ENCODE results near the gene THSD4. TPM values are rescaled to one million over a fixed set of nuclear protein-coding genes. Genes with fewer than 3 reads are reported as not detected.
"Not testable (repeated sequence)": the region's sequence is repeated elsewhere in the genome, so short reads cannot be mapped to it uniquely, and the experiment has no call there.

Gene THSD4
- total RNA-seq, 2 experiments from 2014 or later: not detected

- peaks cover 5% of the 10 kb centered on the region for H3K27me3 Mint-ChIP-seq
- H3K4me3 Mint-ChIP-seq: no peak overlapping the region
- intact Hi-C loops (cut with micrococcal nuclease): no loop called here
Observed at GRCh38 chr15:71723344-71723743, 608.1 kb downstream of the THSD4 start.

GRCh38 chr15:71725207-71725955 is 610.1 kb downstream of the THSD4 start:
- H3K27me3 Mint-ChIP-seq; intact Hi-C loops (cut with micrococcal nuclease); H3K27ac Mint-ChIP-seq; H3K9me3 Mint-ChIP-seq; H3K4me1 Mint-ChIP-seq (ENCODE audit: low read depth); H3K4me3 Mint-ChIP-seq; POLR2A ChIA-PET; DNase-seq; H3K36me3 Mint-ChIP-seq; CTCF ChIA-PET: not testable (repeated sequence)

More at GRCh38 chr15:71723344-71723743, 608.1 kb downstream of the THSD4 start:
- Mint-ChIP-seq H3K27ac (no peak overlapping the region), H3K36me3 (no peaks in the 10 kb centered on the region), H3K4me1 (ENCODE audit: low read depth) (no peaks in the 10 kb centered on the region), H3K9me3 (no peaks in the 10 kb centered on the region)
- DNase-seq: no peak
- CTCF ChIA-PET: interaction anchor here (1.4 kb wide), 1 partner anchor 337 kb away, joined by 6 read pairs; no protein-coding TSS in a partner anchor
- POLR2A ChIA-PET: no interaction called here

DNA sequence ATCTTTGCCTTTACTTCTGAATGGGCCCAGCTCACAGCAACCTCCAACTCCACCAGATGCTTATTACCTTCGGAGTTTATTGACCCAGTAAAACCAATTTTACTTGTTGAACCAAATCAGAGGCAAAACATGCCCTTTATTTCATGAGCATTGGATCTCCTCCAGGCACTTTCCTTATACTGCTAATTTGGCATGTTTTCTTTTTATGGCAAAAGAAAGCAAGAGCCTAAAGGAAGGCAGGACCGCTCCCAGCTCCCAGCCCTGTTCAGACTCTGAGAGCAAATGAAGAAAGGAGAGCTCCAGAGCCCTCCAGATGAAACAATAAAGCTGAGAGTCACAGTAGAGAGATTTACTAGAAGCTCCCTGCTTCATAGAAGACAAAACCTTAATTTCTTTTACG is 613.6 kb downstream of the THSD4 start:
- ChIA-PET POLR2A (no interaction called here), CTCF (interaction anchor here (1.5 to 3.0 kb wide), 3 partner anchors 15 to 342 kb away, joined by 4 to 15 read pairs (median 10); no protein-coding TSS in a partner anchor)
- no peaks in the 10 kb centered on the region for H3K9me3 Mint-ChIP-seq
- no peaks in the 10 kb centered on the region for H3K4me1 Mint-ChIP-seq (ENCODE audit: low read depth)
- intact Hi-C loops (cut with micrococcal nuclease): no loop called here
- no peak for DNase-seq
- no peak overlapping the region for H3K4me3 Mint-ChIP-seq
- H3K36me3 Mint-ChIP-seq: no peaks in the 10 kb centered on the region
- H3K27ac Mint-ChIP-seq: no peak overlapping the region
- H3K27me3 Mint-ChIP-seq: peaks cover 3% of the 10 kb centered on the region

- DNase-seq: no peak
- H3K27ac Mint-ChIP-seq: no peak overlapping the region
- intact Hi-C loops (cut with micrococcal nuclease): no loop called here
- peaks cover 5% of the 10 kb centered on the region for H3K27me3 Mint-ChIP-seq
- ChIA-PET CTCF (interaction anchor here (1.3 to 3.0 kb wide), 4 partner anchors 12 to 342 kb away, joined by 3 to 15 read pairs (median 7); no protein-coding TSS in a partner anchor), POLR2A (no interaction called here)
- H3K4me3 Mint-ChIP-seq: no peak overlapping the region
- no peaks in the 10 kb centered on the region for H3K9me3 Mint-ChIP-seq
- no peaks in the 10 kb centered on the region for H3K4me1 Mint-ChIP-seq (ENCODE audit: low read depth)
- H3K36me3 Mint-ChIP-seq: no peaks in the 10 kb centered on the region
Observed at GRCh38 chr15:71729319-71729718, 614.0 kb downstream of the THSD4 start.

GRCh38 chr15:71730277-71731144 is 615.2 kb downstream of the THSD4 start:
- no peaks in the 10 kb centered on the region for H3K36me3 Mint-ChIP-seq
- no peaks in the 10 kb centered on the region for H3K4me1 Mint-ChIP-seq (ENCODE audit: low read depth)
- no peak overlapping the region for H3K4me3 Mint-ChIP-seq
- POLR2A ChIA-PET: no interaction called here
- DNase-seq: peak; percentile 30
- H3K27ac Mint-ChIP-seq: no peak overlapping the region
- H3K27me3 Mint-ChIP-seq: peaks cover 5% of the 10 kb centered on the region
- CTCF ChIA-PET: interaction anchor here (1.0 to 3.0 kb wide), 8 partner anchors 9 to 344 kb away, joined by 3 to 15 read pairs (median 4); no protein-coding TSS in a partner anchor
- intact Hi-C loops (cut with micrococcal nuclease): loop anchor here (2.0 to 5.0 kb wide), 2 partner anchors 153 to 282 kb away; no protein-coding TSS in a partner anchor
- H3K9me3 Mint-ChIP-seq: no peaks in the 10 kb centered on the region

GRCh38 chr15:71732636-71733035 is 617.4 kb downstream of the THSD4 start:
- no peaks in the 10 kb centered on the region for H3K4me1 Mint-ChIP-seq (ENCODE audit: low read depth)
- no peak overlapping the region for H3K27ac Mint-ChIP-seq
- no peaks in the 10 kb centered on the region for H3K9me3 Mint-ChIP-seq
- no peak for DNase-seq
- no peaks in the 10 kb centered on the region for H3K36me3 Mint-ChIP-seq
- ChIA-PET CTCF (interaction anchor here (0.9 to 1.2 kb wide), 2 partner anchors 11 to 157 kb away, joined by 3 to 6 read pairs; no protein-coding TSS in a partner anchor), POLR2A (no interaction called here)
- H3K4me3 Mint-ChIP-seq: no peak overlapping the region
- peaks cover 5% of the 10 kb centered on the region for H3K27me3 Mint-ChIP-seq
- intact Hi-C loops (cut with micrococcal nuclease): loop anchor here (5.0 kb wide), 1 partner anchor 155 kb away; no protein-coding TSS in a partner anchor

DNA sequence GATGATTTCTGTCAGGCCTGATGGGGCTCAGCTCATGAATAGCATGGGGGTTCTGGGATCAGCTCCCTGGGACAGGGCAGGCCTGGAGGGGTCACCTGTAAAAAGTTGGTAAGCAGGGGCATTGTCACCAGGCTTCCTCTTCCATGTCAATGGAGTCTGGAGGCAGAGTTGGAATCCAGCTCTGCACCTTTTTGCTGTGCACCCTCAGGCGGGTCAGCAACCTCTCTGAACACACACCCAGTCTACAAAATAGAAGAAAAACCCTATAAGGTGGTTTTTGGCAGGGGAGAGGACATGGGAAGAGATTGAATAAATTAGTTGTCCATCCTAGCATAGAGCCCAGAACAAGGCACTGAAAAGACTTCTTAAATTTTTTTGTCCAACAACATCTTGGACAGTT is 617.9 kb downstream of the THSD4 start:
- POLR2A ChIA-PET: no interaction called here
- intact Hi-C loops (cut with micrococcal nuclease): loop anchor here (5.0 kb wide), 1 partner anchor 156 kb away; no protein-coding TSS in a partner anchor
- DNase-seq: no peak
- Mint-ChIP-seq H3K36me3 (no peaks in the 10 kb centered on the region), H3K27me3 (peaks cover 5% of the 10 kb centered on the region), H3K27ac (no peak overlapping the region), H3K9me3 (no peaks in the 10 kb centered on the region), H3K4me1 (ENCODE audit: low read depth) (no peaks in the 10 kb centered on the region), H3K4me3 (no peak overlapping the region)
- CTCF ChIA-PET: interaction anchor here (0.9 kb wide), 1 partner anchor 157 kb away, joined by 3 read pairs; no protein-coding TSS in a partner anchor

DNA sequence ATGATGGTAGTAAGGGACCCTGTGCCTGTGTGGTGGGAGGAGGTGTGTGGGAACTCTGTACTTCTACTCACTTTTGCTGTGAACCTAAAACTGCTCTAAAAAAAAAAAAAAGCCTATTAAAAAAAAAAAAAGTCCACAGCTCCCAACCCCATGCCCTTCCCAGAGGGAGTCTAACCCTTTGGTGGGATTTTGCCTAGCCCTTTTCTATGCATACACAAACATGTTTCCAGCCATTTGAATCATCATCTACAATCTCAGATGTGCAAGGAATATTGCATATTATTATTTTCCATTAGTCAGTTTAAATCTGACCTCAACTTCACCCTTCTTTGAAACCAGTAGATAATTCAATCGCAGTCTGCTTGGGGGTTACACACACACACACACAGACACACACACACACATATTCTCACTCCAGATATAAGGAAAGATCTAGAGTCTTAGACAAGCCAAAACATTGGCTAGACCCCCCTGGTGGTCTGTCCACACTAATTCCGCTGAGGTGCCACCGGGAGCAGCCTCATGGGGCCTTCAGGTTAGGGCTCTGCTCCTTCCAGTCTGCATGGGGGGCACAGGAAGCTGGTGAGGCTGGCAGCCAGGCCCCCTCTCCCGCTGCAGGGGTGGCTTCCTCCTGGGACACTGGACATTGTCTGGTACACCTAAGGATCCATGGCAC is 619.6 kb downstream of the THSD4 start:
- Mint-ChIP-seq H3K36me3 (no peaks in the 10 kb centered on the region), H3K27ac (no peak overlapping the region), H3K4me3 (no peak overlapping the region), H3K27me3 (peaks cover 5% of the 10 kb centered on the region), H3K9me3 (no peaks in the 10 kb centered on the region), H3K4me1 (ENCODE audit: low read depth) (no peaks in the 10 kb centered on the region)
- intact Hi-C loops (cut with micrococcal nuclease): loop anchor here (5.0 kb wide), 1 partner anchor 158 kb away; no protein-coding TSS in a partner anchor
- no peak for DNase-seq
- ChIA-PET POLR2A (no interaction called here), CTCF (no interaction called here)

- intact Hi-C loops (cut with micrococcal nuclease): no loop called here
- H3K9me3 Mint-ChIP-seq: no peaks in the 10 kb centered on the region
- no peak for DNase-seq
- peaks cover 5% of the 10 kb centered on the region for H3K27me3 Mint-ChIP-seq
- no peaks in the 10 kb centered on the region for H3K36me3 Mint-ChIP-seq
- no peak overlapping the region for H3K27ac Mint-ChIP-seq
- H3K4me1 Mint-ChIP-seq (ENCODE audit: low read depth): no peaks in the 10 kb centered on the region
- no peak overlapping the region for H3K4me3 Mint-ChIP-seq
- ChIA-PET POLR2A (no interaction called here), CTCF (no interaction called here)
Observed at GRCh38 chr15:71735385-71735757, 620.1 kb downstream of the THSD4 start.

DNA sequence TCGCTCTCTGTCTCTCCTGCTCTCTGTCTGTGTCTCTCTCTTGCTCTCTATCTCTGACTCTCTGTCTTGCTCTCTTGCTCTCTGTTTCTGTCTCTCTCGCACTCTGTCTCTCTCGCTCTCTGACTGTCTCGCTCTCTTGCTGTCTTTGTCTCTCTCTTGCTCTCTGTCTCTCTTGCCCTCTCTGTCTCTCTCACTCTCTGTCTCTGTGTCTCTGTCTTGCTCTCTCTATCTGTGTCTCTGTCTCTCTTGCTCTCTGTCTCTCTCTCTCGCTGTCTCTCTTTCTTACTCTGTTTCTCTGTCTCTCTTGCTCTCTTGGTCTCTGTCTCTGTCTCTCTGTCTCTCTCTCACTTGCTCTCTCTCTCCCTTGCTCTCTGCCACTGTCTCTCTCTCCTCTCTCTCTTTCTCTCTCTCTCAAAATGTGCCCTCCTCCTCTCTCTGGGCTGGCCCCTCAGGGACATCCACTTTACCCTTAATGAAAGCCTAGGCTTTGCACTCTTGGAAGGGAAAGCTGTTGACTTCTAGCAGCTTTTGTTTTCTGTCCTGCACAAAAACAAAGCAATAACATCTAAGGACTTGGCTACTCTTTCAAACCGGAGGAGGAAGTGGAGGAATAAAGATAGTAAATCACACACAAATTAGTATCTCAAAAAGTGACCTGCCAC is 621.1 kb downstream of the THSD4 start:
- CTCF ChIA-PET: no interaction called here
- Mint-ChIP-seq H3K36me3 (no peaks in the 10 kb centered on the region), H3K27me3 (peaks cover 4% of the 10 kb centered on the region), H3K4me3 (no peak overlapping the region), H3K4me1 (ENCODE audit: low read depth) (no peaks in the 10 kb centered on the region), H3K9me3 (no peaks in the 10 kb centered on the region), H3K27ac (no peak overlapping the region)
- intact Hi-C loops (cut with micrococcal nuclease): no loop called here
- POLR2A ChIA-PET: no interaction called here
- DNase-seq: no peak

DNA sequence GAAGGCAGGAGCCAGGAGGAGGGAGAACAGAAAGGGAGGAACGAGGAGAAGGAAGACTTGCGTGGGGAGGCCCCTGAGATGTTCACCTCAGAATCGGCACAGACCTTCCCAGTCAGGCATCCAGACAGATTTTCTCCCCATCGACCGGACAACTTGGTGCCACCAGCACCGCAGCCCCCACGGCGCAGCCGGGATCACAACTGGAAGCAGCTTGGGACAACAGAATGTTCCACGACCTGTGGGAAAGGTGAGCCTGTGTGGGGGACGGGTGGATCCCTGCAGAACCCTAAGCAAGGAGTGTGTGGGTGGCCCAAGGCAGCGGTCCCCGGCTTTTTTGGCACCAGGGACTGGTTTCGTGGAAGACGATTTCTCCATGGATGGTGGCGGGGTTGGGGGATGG is 622.5 kb downstream of the THSD4 start:
- H3K4me3 Mint-ChIP-seq: no peak overlapping the region
- H3K4me1 Mint-ChIP-seq (ENCODE audit: low read depth): no peaks in the 10 kb centered on the region
- peaks cover 4% of the 10 kb centered on the region for H3K27me3 Mint-ChIP-seq
- intact Hi-C loops (cut with micrococcal nuclease): no loop called here
- DNase-seq: no peak
- POLR2A ChIA-PET: no interaction called here
- no peak overlapping the region for H3K27ac Mint-ChIP-seq
- no peaks in the 10 kb centered on the region for H3K36me3 Mint-ChIP-seq
- CTCF ChIA-PET: no interaction called here
- no peaks in the 10 kb centered on the region for H3K9me3 Mint-ChIP-seq

Data from activated CD4-positive, alpha-beta memory T cell treated with anti-CD3 and anti-CD28 coated beads for 36 hours (primary cell).